ENCODE data around the gene LHX4. TPM values are rescaled to one million over a fixed set of nuclear protein-coding genes. Genes with fewer than 3 reads are reported as not detected.

Gene LHX4
- total and polyA plus RNA-seq, 10 of the 15 experiments (the other 5 are each of a cell fraction or from before 2014, with no cell fraction given): 0.05 to 0.80 (median 0.32) TPM; not detected in 6

GRCh38 chr1:180235502-180236239 lies 5.6 kb downstream of the LHX4 start:
- in situ Hi-C loops (cut with MboI) (no loop called here), intact Hi-C loops (cut with micrococcal nuclease; ENCODE audit: unreplicated experiment) (no loop called here)
- peaks cover 30 to 55% of the 10 kb centered on the region in 2 experiments for H3K27me3 ChIP-seq (replicated peaks in 1 of 2; ENCODE audit: control insufficient read depth in 2 of 2, insufficient read depth in 2 of 2, low read length in 1 of 2)
- CTCF ChIA-PET: no interaction called here
- RAD21 ChIA-PET (ENCODE audit: unreplicated experiment): no interaction called here
- no peak overlapping the region for H3K4me2 ChIP-seq (ENCODE audit: control insufficient read depth, insufficient read depth)
- H3K79me2 ChIP-seq (ENCODE audit: control insufficient read depth, insufficient read depth, low read length): no peaks in the 10 kb centered on the region
- BruUV-seq (replicated peaks): no TSS peak
- H3K27ac ChIP-seq (ENCODE audit: control insufficient read depth, insufficient read depth): no peak overlapping the region
- no peak for TF ChIP-seq PAX8 (IDR thresholded peaks at IDR 0.05)
- TF ChIP-seq IKZF2 (IDR thresholded peaks at IDR 0.05): no peak
- no peak for TF ChIP-seq IRF3 (IDR thresholded peaks at IDR 0.05)
- no peak for TF ChIP-seq NRF1 (conservative IDR thresholded peaks at IDR 0.05; ENCODE audit: low read depth, low read length)
- TF ChIP-seq SREBF1 (IDR thresholded peaks at IDR 0.05; ENCODE audit: low read length): no peak
- TF ChIP-seq NR2F1 (conservative IDR thresholded peaks at IDR 0.05): no peak
- no peak for TF ChIP-seq TBL1XR1 (IDR thresholded peaks at IDR 0.05; ENCODE audit: low read depth, low read length)
- TF ChIP-seq ASH2L (IDR thresholded peaks at IDR 0.05; ENCODE audit: borderline replicate concordance, low read depth): no peak
- no peak for TF ChIP-seq CBFB (IDR thresholded peaks at IDR 0.05; ENCODE audit: low read depth)
- TF ChIP-seq ZZZ3 (IDR thresholded peaks at IDR 0.05; ENCODE audit: control insufficient read depth, insufficient read length, low read depth): no peak
- TF ChIP-seq SIX5 (IDR thresholded peaks at IDR 0.05; ENCODE audit: low read depth, low read length, severe bottlenecking): no peak
- TF ChIP-seq NFIC (IDR thresholded peaks at IDR 0.05; ENCODE audit: low read depth, low read length): no peak
- TF ChIP-seq RELB (IDR thresholded peaks at IDR 0.05; ENCODE audit: low read depth): no peak
- no peak for TF ChIP-seq USF2 (IDR thresholded peaks at IDR 0.05; ENCODE audit: borderline replicate concordance, low read depth, low read length)
- no peak for TF ChIP-seq YBX1 (IDR thresholded peaks at IDR 0.05)
- no peak for TF ChIP-seq ZNF207 (IDR thresholded peaks at IDR 0.05; ENCODE audit: borderline replicate concordance)
- no peak for TF ChIP-seq KDM1A (IDR thresholded peaks at IDR 0.05; ENCODE audit: borderline replicate concordance)
- H3K9ac ChIP-seq (ENCODE audit: control insufficient read depth, insufficient read depth, low read length): no peak overlapping the region
- POLR2A ChIA-PET: no interaction called here
- SMC1A ChIA-PET (ENCODE audit: uncharacterized antibody, unreplicated experiment): no interaction called here
- WGBS (ENCODE audit: insufficient coverage, insufficient replicate concordance, low lambda C conversion rate, missing lambda C conversion rate): 57% methylated on average over 49 of the region's 49 CpGs
- H4K20me1 ChIP-seq (ENCODE audit: control insufficient read depth, insufficient read depth): no peaks in the 10 kb centered on the region
- no peak for ATAC-seq
- H3K9me3 ChIP-seq (replicated peaks; ENCODE audit: control insufficient read depth, insufficient read depth, low read length): no peaks in the 10 kb centered on the region; the same call in 2 of the 3 replicates
- no peaks in the 10 kb centered on the region for H3K4me1 ChIP-seq (ENCODE audit: control insufficient read depth, insufficient read depth, low read length)
- no peak overlapping the region for H2AFZ ChIP-seq (ENCODE audit: control insufficient read depth, low read depth, low read length)
- no peak for FAIRE-seq
- no peak overlapping the region for H3K4me3 ChIP-seq
- no peak for DNase-seq (ENCODE audit: low read depth, low spot score)
- no peaks in the 10 kb centered on the region for H3K36me3 ChIP-seq (ENCODE audit: control insufficient read depth in 2 of 2, insufficient read depth in 2 of 2, low read length in 1 of 2)
